GM18520 (cell line): ENCODE data around the gene ETV6.

Experiments used
- ATAC-seq: cut with Tn5 transposase; IDR thresholded peaks from one replicate; pipeline ENCODE4 v1.9.1; 2021; ENCODE audit not compliant: unreplicated experiment

The ETV6 gene

DNA sequence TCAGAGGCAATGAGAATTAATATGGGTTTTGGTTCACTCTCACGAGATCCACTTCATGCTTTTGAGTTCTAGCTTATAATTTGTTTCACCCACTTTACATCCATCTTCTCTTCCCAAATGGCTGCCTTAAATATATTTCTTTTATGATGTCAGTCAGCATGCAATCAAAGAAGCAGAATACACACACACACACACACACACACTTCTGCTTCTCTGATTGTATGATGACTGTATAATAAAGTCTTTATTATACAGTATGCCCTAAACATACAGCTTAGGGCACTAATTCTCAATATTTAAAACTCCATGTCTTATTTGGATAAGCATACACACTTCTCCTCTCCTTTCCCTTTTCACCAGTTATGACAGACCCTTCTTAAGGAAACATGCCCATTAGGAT, 6.7 kb upstream of the ETV6 start:
- no peak for ATAC-seq

DNA sequence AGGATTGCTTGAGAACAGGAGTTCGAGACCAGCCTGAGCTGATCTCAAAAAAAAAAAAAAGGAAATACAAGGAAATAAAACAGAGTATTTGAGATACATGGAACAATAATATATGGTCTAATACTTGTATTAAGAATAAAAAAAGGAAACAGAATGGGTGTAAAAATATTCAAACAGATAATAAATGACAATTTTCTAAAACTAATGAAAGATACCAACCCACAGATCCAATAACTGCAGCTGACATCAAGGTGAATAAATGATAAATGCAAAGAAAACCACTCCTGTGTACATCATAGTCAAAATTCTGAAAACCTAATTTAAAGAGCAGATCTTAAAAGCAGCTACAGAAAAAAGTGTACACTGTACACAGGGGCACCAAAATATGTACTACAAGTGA, 4.1 kb upstream of the ETV6 start:
- ATAC-seq: no peak

DNA sequence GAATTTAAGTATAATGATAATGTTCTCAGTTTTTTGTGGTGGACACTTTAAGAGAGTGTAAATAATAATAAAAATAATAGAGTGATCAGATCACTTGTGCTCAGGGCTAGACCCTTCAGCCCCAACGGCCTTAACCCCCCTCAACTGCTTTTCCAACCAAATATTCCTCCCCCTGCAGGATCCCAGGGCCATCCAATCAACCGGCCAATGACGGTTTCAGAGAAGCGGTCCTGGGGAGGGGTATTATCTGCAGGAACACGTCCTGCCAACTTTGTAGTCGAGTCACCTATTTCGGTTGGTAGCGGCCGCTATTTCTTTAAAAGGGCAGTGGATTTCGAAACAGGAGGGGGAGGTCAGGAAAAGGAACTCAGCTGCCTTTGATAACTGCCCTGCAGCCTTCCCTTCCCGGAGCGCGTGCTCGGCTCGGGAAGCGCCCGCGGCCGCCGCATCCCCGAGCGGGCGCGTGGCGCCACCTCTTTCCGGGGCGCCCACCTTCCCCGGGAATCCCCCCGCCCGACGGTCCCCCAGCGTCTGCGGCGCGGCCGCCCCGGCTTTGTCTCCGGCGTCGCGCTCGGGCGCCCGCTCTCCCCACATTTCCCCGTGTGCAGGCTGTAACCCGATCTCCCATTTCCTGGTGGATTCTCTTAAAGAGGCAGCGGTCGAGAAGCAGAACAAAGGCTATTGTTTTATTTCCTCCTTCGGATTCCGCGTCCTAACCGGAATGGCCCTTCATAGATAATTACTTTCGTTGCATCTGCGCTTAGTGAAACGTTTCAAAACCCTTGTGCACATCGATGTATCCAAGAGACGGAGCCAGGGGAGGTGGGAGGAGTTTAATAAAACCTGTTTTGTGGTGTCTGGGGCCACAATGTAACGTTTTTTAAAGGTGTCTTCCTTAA, 711 bp upstream of the ETV6 start:
- ATAC-seq: peak; percentile 6

DNA sequence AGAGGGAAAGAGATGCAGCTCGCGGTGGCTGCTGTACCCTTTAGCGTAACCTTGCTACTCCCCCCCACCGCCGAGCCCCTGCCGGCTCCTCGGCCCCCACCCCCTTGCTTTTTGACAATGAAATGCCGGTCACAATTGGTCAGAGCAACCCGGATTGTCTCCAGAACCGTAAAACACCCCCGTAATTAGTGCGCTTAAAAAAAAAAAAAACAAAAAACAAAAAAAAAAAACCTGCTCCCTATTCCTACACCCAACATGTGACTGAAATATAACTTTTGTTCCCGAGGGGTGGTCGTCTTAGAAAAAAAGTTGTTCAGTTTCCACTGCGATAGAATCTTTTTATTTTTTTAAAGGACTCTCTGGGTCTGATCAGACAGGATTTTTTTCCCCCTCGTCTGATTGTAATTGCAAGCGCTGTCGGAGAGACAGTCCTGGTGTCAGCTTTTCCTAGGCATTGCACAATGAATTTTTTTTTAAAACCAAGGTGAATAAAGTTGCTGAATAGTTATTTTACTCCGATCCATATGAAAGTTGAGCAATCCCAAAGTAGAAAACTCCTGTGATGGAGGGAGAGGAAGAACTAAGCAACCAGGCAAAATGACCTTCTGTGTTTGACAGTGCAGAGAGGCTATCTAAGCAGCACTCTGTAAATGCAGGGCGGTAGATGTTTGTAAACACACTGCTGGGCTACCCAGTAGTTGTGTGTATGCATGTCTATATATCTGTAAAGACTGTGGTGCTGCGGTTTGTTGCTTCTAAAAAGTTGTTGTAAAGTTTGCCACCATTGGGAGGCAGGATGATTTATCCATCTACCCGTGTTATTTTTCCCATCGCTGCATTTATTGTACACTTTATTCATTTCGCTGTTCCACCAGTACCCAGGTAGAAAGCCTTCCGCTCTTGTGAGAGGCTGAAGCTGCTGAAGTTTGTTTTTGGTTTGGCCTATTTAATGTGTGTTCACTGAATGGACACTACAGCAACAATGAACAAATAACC, 1.1 kb downstream of the ETV6 start:
- ATAC-seq: no peak

DNA sequence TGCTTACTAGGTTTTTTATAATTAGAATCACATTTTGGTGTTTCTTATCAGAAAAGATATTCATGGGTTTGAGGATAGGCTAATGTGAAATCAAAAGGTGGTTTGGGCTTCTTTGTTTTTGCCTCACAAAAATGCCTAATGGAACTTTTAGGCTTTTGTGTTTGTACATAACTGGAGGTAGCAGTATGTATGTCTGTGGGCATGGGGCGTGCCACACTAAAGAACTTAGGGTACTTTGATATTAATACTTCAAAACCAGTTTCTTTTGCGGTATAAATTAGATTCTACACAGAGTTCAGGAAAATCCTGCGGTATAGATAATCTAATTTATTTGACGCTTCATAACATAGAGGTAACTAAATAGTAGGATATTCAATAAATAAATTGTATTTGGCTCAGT, 1.9 kb downstream of the ETV6 start:
- no peak for ATAC-seq

DNA sequence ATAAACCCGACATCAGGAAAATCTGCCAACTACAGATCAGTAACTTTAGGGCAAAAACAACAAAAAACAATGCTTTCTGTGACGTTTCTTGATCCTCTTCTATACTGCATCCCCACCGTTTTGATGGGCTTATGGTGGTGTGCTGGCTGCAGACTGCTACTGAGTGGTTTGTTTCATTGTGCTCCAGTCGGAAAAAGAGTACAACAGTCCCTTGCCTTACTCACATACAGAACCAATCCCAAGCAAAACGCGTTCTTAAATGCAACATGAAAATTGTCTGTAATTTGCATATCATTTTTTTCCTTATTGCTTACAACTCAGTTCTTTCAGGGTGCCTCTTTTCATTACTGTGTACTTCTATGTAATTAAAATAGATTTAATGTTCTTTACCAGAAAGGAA, 2.3 kb downstream of the ETV6 start:
- ATAC-seq: no peak

DNA sequence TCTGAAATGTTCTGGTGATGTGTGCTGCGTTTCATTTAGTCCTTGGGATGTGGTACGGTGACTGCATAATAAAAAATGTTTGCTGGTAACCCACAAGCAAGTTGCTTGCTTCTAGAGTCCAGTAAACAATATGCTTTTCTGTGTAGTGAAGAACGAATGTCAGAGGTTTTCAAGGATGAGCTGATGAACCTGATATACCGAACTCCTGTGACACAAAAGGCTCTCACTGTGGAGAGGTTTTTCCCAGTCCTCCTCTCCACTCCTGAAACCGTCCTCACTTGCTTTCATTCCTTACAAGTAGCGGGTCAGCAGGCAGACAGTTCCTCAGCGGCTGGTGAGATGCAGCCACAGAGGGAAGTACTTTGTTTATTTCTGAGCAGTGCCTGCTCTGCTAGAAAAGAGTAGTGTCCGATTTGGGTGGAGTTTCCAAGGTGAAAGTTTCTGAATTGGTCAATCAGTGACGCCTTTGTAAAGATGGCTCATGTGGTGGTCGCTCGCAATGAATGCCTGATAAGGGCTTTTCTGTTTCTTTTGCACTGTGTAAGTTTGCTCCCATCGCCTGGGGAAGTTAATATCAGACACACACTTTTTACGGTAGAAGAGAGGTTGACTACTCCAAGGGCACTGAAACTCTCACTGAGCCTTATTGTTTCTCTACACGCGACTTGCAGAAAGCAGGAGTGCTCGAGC, 3.0 kb downstream of the ETV6 start:
- peak; percentile 34 for ATAC-seq

DNA sequence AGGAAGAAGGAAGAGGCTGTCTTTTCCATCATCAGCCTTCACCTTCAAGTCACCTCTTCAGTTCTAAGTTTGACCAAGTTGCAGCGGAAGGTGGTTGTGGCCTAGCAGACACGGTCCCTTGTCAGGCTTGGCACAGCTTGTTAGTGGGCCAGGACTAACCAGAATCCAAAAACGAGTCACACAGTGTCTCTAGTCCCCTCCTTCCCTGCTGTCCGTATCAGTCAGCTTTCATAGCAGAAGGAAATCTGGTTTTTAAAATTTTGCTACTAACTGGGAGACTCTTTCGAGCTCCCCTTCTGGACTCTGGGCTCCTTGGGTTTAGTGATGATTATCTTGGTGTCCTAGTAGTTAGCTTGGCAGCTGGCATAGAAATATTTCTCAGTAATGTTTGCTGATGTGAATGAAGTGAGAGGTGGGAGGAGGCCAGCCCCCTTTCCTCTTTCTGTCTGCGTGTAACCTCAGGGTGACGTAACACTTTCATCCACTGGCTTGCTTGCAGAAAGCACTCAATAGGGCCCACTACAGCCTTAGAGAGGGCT, 3.8 kb downstream of the ETV6 start:
- ATAC-seq: peak; percentile 14

DNA sequence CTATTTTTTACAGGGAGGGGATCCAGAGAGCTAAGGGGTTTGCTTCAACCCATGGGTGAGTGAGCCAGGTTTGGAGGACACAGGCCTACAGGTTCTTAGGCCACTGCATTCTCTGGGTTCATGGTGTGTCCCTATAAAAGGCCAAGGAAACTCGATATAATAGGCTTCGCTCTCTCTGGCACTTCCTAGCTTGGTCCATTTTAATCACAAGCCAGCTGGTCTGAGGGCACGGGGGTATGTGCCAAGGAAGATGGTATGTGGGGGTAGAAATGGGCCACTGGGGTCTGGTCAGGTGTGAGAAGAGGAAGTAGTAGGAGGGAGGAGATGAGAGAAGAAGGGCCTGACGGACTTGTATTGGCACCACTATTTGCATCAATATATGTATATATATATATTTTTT, 4.9 kb downstream of the ETV6 start:
- no peak for ATAC-seq

DNA sequence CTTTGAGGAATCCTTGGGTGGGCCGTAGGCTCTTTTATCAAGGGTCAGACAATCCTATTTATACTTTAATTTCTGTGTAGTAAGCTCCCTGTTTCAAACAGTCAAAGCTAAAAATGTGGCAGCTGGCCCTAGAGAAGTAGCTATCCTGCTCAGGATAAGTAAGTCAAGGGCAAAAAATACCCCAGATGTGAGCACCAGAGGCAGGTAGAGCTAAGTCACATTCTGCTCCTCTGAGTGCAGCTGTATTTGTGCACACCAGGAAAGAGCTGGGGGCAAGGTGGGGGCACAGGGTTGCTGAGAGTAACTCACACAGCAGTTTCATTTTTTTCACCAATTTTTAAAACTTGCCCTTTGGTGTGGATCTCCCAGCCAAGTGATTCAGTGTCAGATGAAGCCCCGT, 5.3 kb downstream of the ETV6 start:
- ATAC-seq: no peak

DNA sequence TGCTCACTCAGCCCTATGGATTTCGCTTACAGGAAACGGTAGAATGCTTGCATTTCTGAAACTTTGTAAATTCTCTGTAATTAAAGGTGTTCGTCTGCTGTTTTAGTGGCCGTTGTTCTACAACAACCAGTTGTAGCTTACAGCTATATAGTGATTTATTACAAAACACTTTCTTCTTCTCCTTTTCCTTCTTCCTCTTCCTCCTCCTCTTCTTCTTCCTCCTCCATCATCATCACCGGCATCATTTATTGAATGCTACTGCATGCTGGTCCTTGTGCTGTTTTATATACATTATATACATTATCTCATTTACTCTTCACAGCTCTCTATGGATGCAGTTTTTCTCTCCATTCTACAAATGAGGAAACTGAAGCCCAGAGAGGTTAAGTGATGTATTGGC, 6.4 kb downstream of the ETV6 start:
- ATAC-seq: no peak

DNA sequence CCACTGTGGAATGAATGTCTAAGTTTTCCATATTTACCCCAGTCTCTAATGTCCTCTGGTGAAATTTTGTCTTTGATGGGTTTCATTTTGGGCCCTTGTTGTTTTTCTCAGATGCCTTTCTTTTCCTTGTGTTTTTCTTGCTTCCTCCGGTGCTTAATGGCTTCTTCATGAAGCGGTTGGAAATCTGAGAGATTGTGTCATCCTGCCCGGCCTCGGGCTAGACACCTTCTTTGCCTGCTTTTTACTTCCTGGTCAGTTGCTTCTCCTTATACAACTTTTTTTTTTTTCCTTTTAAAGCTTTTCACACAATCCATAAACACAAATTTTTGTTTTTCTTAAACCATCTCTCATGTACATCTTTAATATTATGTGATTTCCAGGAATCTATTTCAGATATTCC, 7.1 kb downstream of the ETV6 start:
- no peak for ATAC-seq

DNA sequence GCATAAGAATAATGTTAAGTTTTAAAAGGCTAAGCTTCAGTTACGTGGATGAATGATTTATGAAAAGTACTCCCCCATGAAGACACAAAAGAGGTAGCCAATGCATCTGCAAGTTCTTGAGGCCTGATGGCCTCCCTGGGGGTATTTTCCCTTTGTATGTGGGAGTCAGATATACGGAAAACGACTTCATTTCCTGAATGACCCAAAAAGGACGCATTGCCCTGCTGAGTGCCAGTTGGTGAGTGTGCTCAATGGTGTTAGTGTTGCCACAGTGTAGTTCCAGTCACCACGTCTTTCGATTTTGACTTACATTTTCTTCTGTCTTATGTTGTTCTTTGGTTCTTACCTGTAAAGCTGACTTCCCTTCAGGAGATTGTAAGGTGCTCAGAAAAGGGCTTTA, 8.0 kb downstream of the ETV6 start:
- no peak for ATAC-seq

DNA sequence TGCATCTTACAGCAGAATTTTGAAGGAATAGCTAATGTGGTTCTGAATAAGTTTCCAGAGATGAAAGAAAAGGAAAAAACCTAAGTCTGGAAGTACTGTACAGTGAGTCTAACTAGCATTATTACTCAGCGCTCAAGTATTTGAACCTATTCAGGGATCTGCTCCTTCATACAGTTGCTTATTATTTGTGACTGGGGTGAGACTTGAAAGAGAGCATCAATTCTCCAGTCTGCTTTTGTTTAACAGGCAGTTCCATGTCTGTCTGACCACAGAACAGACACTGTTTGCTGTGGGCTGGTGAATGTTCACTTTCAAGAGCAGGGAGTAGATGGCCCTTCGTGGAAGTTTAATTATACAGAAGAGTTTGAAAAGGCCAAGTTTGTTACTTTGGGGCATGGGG, 9.3 kb downstream of the ETV6 start:
- no peak for ATAC-seq

DNA sequence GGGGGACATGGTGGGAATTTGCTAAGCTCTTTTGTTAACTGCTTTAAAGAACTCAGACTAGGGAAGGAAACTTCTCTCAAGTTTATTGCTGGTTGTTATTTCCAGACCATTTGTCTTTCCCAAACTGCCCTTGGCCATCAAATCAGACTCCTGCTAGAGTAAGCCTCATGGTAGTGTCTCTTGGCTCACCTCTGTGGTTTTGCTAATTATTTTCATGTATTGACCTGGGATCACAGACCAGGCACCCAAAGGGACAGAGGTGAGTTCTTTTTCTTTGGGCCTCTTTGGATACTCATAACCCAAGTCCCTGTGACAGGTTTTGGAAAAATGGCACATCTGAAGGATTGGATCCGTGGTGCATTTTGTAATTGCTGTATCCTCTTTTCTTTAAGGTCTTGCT, 11.2 kb downstream of the ETV6 start:
- no peak for ATAC-seq

DNA sequence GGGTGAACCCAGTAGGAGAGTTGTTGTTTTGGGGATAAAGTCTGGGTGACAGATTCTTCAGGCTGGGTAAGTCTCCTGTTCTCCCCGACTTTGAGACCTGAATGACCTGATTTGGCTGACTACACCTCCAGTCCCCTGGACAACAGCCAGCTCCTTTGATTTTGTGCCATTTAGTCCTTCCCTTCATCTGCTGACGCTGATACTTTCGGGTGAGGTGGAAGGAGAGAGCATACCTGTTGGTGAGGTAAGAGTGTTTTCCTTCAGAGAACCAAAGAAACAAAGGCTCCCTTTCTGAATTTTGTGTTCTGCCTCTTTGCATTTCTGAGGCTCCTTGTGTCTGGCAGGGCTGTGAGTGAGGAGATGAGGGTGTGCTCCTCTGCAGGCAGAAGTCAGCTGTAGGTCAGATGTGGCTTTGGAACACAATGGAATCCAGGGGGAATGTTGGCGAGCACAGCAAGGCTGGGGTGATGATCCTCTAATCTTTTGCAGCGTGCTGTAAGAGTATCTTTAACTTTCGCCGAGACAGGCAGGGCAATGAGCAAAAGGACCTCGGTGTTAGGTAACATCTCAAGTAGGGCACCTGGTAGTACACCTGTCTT, 12.1 kb downstream of the ETV6 start:
- ATAC-seq: no peak

DNA sequence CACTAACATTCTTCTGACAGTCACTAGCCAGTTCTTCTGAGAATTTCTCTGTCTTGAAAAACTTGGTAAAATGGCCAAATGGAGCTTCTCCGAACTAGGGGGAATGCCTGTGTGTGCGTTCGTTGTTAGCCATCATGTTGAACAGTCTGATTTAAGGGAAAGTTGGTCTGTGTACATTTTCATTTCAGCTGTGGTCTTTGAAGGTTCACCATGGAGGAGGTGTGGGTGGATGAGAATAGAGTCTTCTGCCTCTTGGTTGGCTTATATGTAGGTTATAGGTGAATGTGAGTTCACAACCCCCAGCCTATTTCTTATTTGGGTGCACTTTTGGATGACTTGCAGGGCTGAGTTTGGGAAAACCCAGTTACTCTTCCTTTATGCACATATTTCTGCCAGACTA, 12.9 kb downstream of the ETV6 start:
- ATAC-seq: no peak

DNA sequence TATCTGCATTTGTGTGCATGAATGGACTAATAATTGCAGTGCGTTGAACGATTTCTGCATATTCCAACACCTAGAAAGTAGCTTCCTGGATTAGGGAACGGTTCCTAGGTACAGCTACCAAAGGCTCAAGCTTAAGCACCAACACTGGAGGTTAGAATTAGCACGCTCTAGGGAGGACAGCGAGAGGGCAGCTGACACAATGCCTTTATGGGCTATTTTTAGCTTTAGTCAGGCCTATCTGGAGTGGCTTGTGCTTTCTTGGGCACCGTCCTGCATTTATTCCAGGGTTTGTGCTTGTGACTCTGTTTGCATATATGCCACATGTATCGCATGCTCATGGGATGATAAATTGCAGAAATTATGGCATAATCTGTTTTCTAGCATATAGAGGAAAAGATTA, 13.7 kb downstream of the ETV6 start:
- no peak for ATAC-seq

DNA sequence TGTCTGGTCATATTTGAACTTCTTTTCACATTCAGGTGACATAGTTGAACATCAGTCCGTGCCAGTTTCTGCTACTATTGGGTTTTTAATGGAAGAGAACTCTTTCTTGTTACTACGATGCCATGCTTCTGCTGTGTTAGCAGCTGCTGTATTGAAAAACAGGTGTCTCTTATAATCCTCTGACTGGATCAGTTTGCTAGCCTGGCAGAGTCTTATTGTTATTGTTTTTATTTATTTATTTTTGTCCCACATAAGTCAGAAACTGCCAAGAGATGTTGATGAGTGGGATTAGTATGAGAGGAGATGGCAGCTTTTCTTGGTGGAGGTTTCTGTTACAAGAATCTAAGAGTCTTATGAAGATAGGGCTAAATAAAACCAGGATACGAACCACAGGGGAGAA, 14.6 kb downstream of the ETV6 start:
- no peak for ATAC-seq

DNA sequence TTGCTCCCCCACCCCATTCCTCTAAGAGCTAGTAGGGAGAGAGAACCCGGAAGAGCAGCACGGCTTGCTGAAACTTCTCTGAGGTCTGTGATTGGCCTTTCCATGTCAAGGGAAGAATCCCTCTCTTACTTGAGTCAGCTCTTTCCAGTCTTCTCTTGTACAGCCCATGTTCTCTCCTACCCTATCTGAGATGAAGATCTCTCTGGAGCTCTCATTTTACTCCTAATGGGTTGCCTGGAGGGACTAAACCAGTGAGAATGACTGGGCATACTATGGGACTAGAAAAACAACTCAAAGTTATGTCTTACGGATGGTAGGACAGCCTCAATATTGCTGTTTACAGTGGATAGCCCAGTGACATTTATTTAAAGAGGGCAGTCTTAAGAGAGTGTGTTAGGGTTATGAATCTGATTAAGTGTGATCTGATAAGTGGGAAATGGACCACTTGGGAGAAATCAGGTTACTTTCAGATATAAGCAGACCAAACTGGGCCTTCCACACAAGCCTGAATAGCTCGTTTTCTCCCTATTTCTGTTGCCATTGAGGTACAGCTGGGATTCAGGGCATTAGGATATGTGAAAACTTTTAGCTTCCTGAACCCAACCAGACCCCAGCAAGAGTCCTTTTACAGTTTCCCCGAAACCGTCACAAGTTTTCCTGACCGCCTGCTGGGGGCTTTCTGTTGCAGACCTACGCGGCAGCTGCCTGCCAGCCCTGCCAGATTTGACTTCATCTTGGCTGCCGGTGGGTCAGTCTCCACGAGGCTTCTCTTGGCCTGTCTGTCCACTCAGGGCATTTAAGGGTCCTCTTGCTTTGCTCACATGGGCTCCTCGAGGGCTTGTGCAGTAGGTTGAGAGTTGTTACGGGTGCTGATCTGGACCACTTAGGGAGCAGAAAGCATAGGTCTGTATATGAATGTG, 16.9 kb downstream of the ETV6 start:
- no peak for ATAC-seq
